ENCODE data around the gene ARID1B.

The ARID1B gene

DNA sequence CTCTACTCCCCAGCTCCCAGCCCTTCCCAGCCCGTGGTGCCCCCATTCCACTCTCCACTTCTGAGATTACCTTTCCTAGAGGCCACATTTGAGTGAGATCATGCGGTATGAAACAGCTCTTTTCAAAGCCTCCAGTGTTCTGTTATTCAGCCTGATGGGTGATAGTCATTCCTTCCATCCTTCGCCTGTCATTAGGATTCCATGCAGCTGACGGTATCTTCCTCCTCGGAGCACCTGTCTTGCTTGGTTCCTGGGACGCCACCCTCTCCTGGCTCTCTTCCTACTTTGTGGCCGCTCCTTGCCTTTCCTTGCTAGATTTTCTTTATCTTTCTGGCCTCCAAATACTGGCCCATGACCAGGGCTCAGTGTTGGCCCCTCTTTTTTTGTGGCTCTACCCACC lies 137.0 kb downstream of the ARID1B start:
- H3K4me3 ChIP-seq (ENCODE audit: control insufficient read depth in 1 of 7, extremely low read depth in 1 of 7, insufficient read depth in 4 of 7, low read depth in 2 of 7, low read length in 6 of 7), result no peak overlapping the region
- DNase-seq, result no peak
- POLR2A ChIA-PET, result no interaction called here
- H3K27me3 ChIP-seq (replicated peaks in 2 of 5; ENCODE audit: control insufficient read depth in 4 of 5, insufficient read depth in 5 of 5, low read length in 4 of 5), result no peaks in the 10 kb centered on the region
- peaks cover 0 to 12% (median 6%) of the 10 kb centered on the region in 4 experiments for H3K36me3 ChIP-seq (ENCODE audit: control insufficient read depth in 4 of 4, insufficient read depth in 4 of 4, low read length in 3 of 4)
- H3K9me3 ChIP-seq (ENCODE audit: control extremely low read depth in 1 of 5, control insufficient read depth in 4 of 5, insufficient read depth in 2 of 5, low read depth in 1 of 5, low read length in 4 of 5), result no peaks in the 10 kb centered on the region
- WGBS (ENCODE audit: insufficient coverage), result 97% methylated on average over 7 of the region's 7 CpGs
- CTCF ChIA-PET, result interaction anchor here (1.4 to 2.1 kb wide), 2 partner anchors 35 to 360 kb away, joined by 3 to 7 read pairs; no protein-coding TSS in a partner anchor
- no peak overlapping the region for H3K27ac ChIP-seq (ENCODE audit: insufficient read depth in 1 of 2, low read depth in 1 of 2, low read length in 2 of 2, poor library complexity in 1 of 2, severe bottlenecking in 2 of 2)
- peaks cover 5 to 25% (median 18%) of the 10 kb centered on the region in 4 experiments for H3K4me1 ChIP-seq (ENCODE audit: control extremely low read depth in 1 of 4, control insufficient read depth in 4 of 4, insufficient read depth in 4 of 4, low read length in 3 of 4)

DNA sequence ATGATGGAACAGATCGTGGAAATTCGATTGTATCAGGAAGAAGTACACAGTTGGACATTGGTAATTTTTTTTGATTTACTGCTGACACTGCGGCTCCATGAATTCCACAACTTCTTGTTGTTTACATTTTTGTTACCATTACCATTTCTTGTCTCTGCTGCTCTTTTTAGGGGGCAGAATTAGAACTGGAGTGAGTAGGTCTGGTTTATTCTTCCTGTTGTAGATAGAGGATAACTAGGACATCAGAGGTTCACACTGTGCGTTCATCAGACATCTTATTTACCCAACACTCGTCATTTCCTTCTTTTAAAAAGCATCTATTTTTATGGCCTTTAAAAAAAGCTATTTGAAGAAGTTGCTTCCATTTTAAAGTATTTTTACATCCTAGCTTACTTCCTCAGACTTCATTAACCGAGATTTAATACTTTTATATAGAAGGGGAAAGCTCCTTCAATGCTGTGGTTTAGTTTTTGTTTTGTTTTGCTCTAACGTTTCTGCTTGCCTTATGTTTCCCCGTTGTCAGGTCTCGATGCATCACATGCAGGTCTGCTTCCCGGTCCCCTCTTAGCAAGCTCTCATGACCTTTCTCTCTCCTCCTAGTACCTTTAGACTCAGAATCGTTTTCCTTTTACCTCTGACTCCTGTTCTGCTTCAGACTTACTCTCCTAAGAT lies 139.1 kb downstream of the ARID1B start:
- POLR2A ChIA-PET, result no interaction called here
- peaks cover 3 to 20% (median 14%) of the 10 kb centered on the region in 4 experiments for H3K4me1 ChIP-seq (ENCODE audit: control extremely low read depth in 1 of 4, control insufficient read depth in 4 of 4, insufficient read depth in 4 of 4, low read length in 3 of 4)
- CTCF ChIA-PET, result interaction anchor here (0.9 to 2.4 kb wide), 3 partner anchors 18 to 37 kb away, joined by 4 to 7 read pairs (median 6); no protein-coding TSS in a partner anchor
- 58% methylated on average over 7 of the region's 11 CpGs for WGBS (ENCODE audit: insufficient coverage)
- peaks cover 0 to 11% (median 7%) of the 10 kb centered on the region in 4 experiments for H3K36me3 ChIP-seq (ENCODE audit: control insufficient read depth in 4 of 4, insufficient read depth in 4 of 4, low read length in 3 of 4)
- no peak overlapping the region for H3K4me3 ChIP-seq (ENCODE audit: control insufficient read depth in 1 of 7, extremely low read depth in 1 of 7, insufficient read depth in 4 of 7, low read depth in 2 of 7, low read length in 6 of 7)
- H3K27ac ChIP-seq (ENCODE audit: insufficient read depth in 1 of 2, low read depth in 1 of 2, low read length in 2 of 2, poor library complexity in 1 of 2, severe bottlenecking in 2 of 2), result peak overlapping the region in 1 of 2 experiments; percentile 39
- no peaks in the 10 kb centered on the region for H3K27me3 ChIP-seq (replicated peaks in 2 of 5; ENCODE audit: control insufficient read depth in 4 of 5, insufficient read depth in 5 of 5, low read length in 4 of 5)
- no peaks in the 10 kb centered on the region for H3K9me3 ChIP-seq (ENCODE audit: control extremely low read depth in 1 of 5, control insufficient read depth in 4 of 5, insufficient read depth in 2 of 5, low read depth in 1 of 5, low read length in 4 of 5)
- DNase-seq, result peak; percentile 13 to 76 (median 70)

DNA sequence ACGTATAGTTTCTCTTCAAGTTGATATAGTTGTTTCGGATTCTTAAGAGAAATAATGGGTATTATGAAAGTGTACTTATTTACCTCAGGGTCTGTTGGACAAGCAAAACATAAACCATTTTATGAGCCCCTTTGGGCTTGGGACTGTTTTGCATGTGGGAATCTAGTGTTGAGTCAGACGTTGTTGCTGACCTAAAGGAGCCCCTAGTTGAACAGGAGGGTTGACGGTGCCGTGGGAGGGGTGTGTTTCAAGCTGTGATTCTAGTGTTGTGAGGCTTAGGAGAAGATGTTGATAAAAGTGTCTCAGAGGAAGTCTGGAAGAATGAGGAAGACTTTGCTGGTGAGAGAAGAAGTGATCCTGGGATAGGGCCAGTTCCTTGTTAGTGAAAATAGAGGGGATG lies 140.0 kb downstream of the ARID1B start:
- no peak overlapping the region for H3K27ac ChIP-seq (ENCODE audit: insufficient read depth in 1 of 2, low read depth in 1 of 2, low read length in 2 of 2, poor library complexity in 1 of 2, severe bottlenecking in 2 of 2)
- POLR2A ChIA-PET, result no interaction called here
- no peak overlapping the region for H3K4me3 ChIP-seq (ENCODE audit: control insufficient read depth in 1 of 7, extremely low read depth in 1 of 7, insufficient read depth in 4 of 7, low read depth in 2 of 7, low read length in 6 of 7)
- H3K36me3 ChIP-seq (ENCODE audit: control insufficient read depth in 4 of 4, insufficient read depth in 4 of 4, low read length in 3 of 4), result peaks cover 0 to 8% (median 7%) of the 10 kb centered on the region in 4 experiments
- CTCF ChIA-PET, result no interaction called here
- H3K9me3 ChIP-seq (ENCODE audit: control extremely low read depth in 1 of 5, control insufficient read depth in 4 of 5, insufficient read depth in 2 of 5, low read depth in 1 of 5, low read length in 4 of 5), result no peaks in the 10 kb centered on the region
- DNase-seq, result no peak
- H3K4me1 ChIP-seq (ENCODE audit: control extremely low read depth in 1 of 4, control insufficient read depth in 4 of 4, insufficient read depth in 4 of 4, low read length in 3 of 4), result peaks cover 3 to 16% (median 7%) of the 10 kb centered on the region in 4 experiments
- 98% methylated on average over 5 of the region's 5 CpGs for WGBS (ENCODE audit: insufficient coverage)
- no peaks in the 10 kb centered on the region for H3K27me3 ChIP-seq (replicated peaks in 2 of 5; ENCODE audit: control insufficient read depth in 4 of 5, insufficient read depth in 5 of 5, low read length in 4 of 5)

DNA sequence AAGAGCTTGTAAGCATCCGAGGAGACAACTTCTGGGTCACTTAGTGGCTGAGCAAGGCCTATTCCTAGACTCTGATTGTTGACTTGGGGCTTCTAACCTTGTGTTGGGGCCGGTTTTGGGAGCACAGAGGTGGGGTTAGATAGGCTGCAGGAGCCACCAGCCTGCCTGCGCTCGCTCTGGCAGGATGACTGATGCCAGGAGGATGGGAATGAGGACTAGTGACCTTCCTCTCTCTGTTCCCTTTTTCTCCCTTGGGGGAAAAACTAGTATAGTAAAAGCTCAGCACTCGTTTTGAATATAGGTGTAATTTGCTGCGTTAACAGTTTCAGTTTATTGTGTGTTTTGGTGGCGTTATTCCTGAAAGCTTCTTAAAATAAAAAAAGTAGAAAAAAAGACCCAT lies 141.5 kb downstream of the ARID1B start:
- no peak for DNase-seq
- Histone ChIP-seq H3K9me3 (ENCODE audit: control extremely low read depth in 1 of 5, control insufficient read depth in 4 of 5, insufficient read depth in 2 of 5, low read depth in 1 of 5, low read length in 4 of 5) (no peaks in the 10 kb centered on the region), H3K27ac (ENCODE audit: insufficient read depth in 1 of 2, low read depth in 1 of 2, low read length in 2 of 2, poor library complexity in 1 of 2, severe bottlenecking in 2 of 2) (no peak overlapping the region), H3K4me1 (ENCODE audit: control extremely low read depth in 1 of 4, control insufficient read depth in 4 of 4, insufficient read depth in 4 of 4, low read length in 3 of 4) (peaks cover 0 to 12% (median 0%) of the 10 kb centered on the region in 4 experiments), H3K4me3 (ENCODE audit: control insufficient read depth in 1 of 7, extremely low read depth in 1 of 7, insufficient read depth in 4 of 7, low read depth in 2 of 7, low read length in 6 of 7) (no peak overlapping the region), H3K27me3 (replicated peaks in 2 of 5; ENCODE audit: control insufficient read depth in 4 of 5, insufficient read depth in 5 of 5, low read length in 4 of 5) (no peaks in the 10 kb centered on the region), H3K36me3 (ENCODE audit: control insufficient read depth in 4 of 4, insufficient read depth in 4 of 4, low read length in 3 of 4) (peaks cover 0 to 8% (median 7%) of the 10 kb centered on the region in 4 experiments)
- CTCF ChIA-PET, result interaction anchor here (0.8 kb wide), 1 partner anchor 14 kb away, joined by 3 read pairs; no protein-coding TSS in a partner anchor
- WGBS (ENCODE audit: insufficient coverage), result 88% methylated on average over 7 of the region's 7 CpGs
- POLR2A ChIA-PET, result no interaction called here

DNA sequence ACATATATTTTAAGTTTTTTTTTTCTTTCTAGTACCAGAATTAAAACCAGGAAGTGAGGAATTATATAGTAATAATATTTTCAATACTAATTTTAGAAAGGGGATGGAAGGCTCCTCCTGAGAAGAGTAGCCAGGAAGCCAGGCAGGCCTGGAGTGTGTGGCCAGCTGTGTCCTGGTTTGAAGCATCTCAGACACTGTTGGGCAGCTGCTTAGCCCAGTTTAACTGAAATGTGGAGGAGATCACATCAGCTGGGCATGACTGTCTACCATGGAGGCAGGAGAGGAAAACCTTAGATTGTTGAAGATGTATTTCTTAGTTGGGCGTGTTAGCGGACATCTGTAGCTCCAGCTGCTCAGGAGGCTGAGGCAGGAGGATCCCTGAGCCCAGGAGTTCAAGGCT lies 142.2 kb downstream of the ARID1B start:
- no peaks in the 10 kb centered on the region for H3K27me3 ChIP-seq (replicated peaks in 2 of 5; ENCODE audit: control insufficient read depth in 4 of 5, insufficient read depth in 5 of 5, low read length in 4 of 5)
- no peak overlapping the region for H3K27ac ChIP-seq (ENCODE audit: insufficient read depth in 1 of 2, low read depth in 1 of 2, low read length in 2 of 2, poor library complexity in 1 of 2, severe bottlenecking in 2 of 2)
- peaks cover 0 to 12% (median 0%) of the 10 kb centered on the region in 4 experiments for H3K4me1 ChIP-seq (ENCODE audit: control extremely low read depth in 1 of 4, control insufficient read depth in 4 of 4, insufficient read depth in 4 of 4, low read length in 3 of 4)
- CTCF ChIA-PET, result interaction anchor here (0.8 to 1.5 kb wide), 4 partner anchors 8 to 25 kb away, joined by 3 to 5 read pairs (median 3); no protein-coding TSS in a partner anchor
- WGBS (ENCODE audit: insufficient coverage), result 94% methylated on average over 2 of the region's 2 CpGs
- DNase-seq, result no peak
- POLR2A ChIA-PET, result no interaction called here
- H3K36me3 ChIP-seq (ENCODE audit: control insufficient read depth in 4 of 4, insufficient read depth in 4 of 4, low read length in 3 of 4), result peaks cover 0 to 8% (median 3%) of the 10 kb centered on the region in 4 experiments
- no peaks in the 10 kb centered on the region for H3K9me3 ChIP-seq (ENCODE audit: control extremely low read depth in 1 of 5, control insufficient read depth in 4 of 5, insufficient read depth in 2 of 5, low read depth in 1 of 5, low read length in 4 of 5)
- no peak overlapping the region for H3K4me3 ChIP-seq (ENCODE audit: control insufficient read depth in 1 of 7, extremely low read depth in 1 of 7, insufficient read depth in 4 of 7, low read depth in 2 of 7, low read length in 6 of 7)

DNA sequence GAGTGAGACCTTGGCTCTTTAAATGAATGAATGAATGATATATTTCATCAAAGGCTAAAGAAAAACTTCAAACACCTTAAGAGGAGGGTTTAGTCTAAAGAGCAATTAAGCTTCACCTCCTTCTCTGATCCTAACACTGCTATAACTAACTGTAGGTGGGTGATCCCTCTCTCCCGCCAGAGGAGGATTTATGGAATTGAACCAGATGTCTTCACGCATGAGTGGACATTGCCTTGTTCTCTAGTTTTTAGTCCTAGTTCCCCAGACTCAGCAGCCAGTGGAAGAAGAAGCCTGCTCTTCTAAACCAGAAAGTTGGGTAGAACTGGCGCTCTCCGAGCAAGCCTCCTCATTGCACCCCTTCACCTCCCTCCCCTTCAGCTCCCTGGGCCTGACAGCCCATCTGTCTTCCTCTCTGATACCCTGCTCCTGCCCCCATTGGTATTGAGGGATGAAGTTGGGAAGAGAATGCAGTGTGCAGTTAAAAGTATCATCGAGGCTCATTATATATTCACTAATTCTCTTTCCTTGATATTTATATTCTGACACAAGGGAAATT lies 142.7 kb downstream of the ARID1B start:
- no peaks in the 10 kb centered on the region for H3K9me3 ChIP-seq (ENCODE audit: control extremely low read depth in 1 of 5, control insufficient read depth in 4 of 5, insufficient read depth in 2 of 5, low read depth in 1 of 5, low read length in 4 of 5)
- no peak for DNase-seq
- H3K4me1 ChIP-seq (ENCODE audit: control extremely low read depth in 1 of 4, control insufficient read depth in 4 of 4, insufficient read depth in 4 of 4, low read length in 3 of 4), result peaks cover 0 to 12% (median 0%) of the 10 kb centered on the region in 4 experiments
- 100% methylated on average over 4 of the region's 5 CpGs for WGBS (ENCODE audit: insufficient coverage)
- no peak overlapping the region for H3K27ac ChIP-seq (ENCODE audit: insufficient read depth in 1 of 2, low read depth in 1 of 2, low read length in 2 of 2, poor library complexity in 1 of 2, severe bottlenecking in 2 of 2)
- CTCF ChIA-PET, result interaction anchor here (0.8 to 1.5 kb wide), 6 partner anchors 9 to 25 kb away, joined by 3 to 5 read pairs (median 4); no protein-coding TSS in a partner anchor
- no peaks in the 10 kb centered on the region for H3K27me3 ChIP-seq (replicated peaks in 2 of 5; ENCODE audit: control insufficient read depth in 4 of 5, insufficient read depth in 5 of 5, low read length in 4 of 5)
- peaks cover 0 to 8% (median 2%) of the 10 kb centered on the region in 4 experiments for H3K36me3 ChIP-seq (ENCODE audit: control insufficient read depth in 4 of 4, insufficient read depth in 4 of 4, low read length in 3 of 4)
- H3K4me3 ChIP-seq (ENCODE audit: control insufficient read depth in 1 of 7, extremely low read depth in 1 of 7, insufficient read depth in 4 of 7, low read depth in 2 of 7, low read length in 6 of 7), result no peak overlapping the region
- POLR2A ChIA-PET, result interaction anchor here (0.6 kb wide), 1 partner anchor 12 kb away, joined by 3 read pairs; no protein-coding TSS in a partner anchor

DNA sequence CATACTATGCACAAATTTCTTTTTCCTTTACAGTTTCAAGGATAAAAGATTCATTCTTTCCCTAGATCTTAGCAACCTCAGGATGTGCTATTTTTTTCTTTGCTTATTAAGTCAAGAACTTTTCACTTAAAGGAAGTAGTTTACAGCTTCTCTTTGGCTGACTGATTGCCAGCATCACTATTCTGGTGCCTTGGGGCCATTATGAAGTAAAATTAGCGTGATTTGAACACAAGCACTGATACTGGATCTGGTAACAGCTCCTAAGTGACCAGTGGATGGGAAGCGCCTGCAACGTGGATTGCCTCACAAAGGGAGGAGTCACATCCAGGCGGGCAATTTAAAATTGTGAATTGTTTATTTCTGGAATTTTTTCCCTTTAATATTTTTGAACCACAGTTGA lies 147.1 kb downstream of the ARID1B start:
- ChIA-PET POLR2A (no interaction called here), CTCF (interaction anchor here (0.9 to 1.4 kb wide), 5 partner anchors 9 to 14 kb away, joined by 3 to 4 read pairs (median 3); no protein-coding TSS in a partner anchor)
- H3K4me3 ChIP-seq (ENCODE audit: control insufficient read depth in 1 of 7, extremely low read depth in 1 of 7, insufficient read depth in 4 of 7, low read depth in 2 of 7, low read length in 6 of 7), result no peak overlapping the region
- H3K27ac ChIP-seq (ENCODE audit: insufficient read depth in 1 of 2, low read depth in 1 of 2, low read length in 2 of 2, poor library complexity in 1 of 2, severe bottlenecking in 2 of 2), result no peak overlapping the region
- peaks cover 0 to 8% (median 4%) of the 10 kb centered on the region in 4 experiments for H3K36me3 ChIP-seq (ENCODE audit: control insufficient read depth in 4 of 4, insufficient read depth in 4 of 4, low read length in 3 of 4)
- H3K9me3 ChIP-seq (ENCODE audit: control extremely low read depth in 1 of 5, control insufficient read depth in 4 of 5, insufficient read depth in 2 of 5, low read depth in 1 of 5, low read length in 4 of 5), result no peaks in the 10 kb centered on the region
- WGBS (ENCODE audit: insufficient coverage), result 92% methylated on average over 2 of the region's 4 CpGs
- peaks cover 0 to 5% (median 0%) of the 10 kb centered on the region in 4 experiments for H3K4me1 ChIP-seq (ENCODE audit: control extremely low read depth in 1 of 4, control insufficient read depth in 4 of 4, insufficient read depth in 4 of 4, low read length in 3 of 4)
- no peak for DNase-seq
- H3K27me3 ChIP-seq (replicated peaks in 2 of 5; ENCODE audit: control insufficient read depth in 4 of 5, insufficient read depth in 5 of 5, low read length in 4 of 5), result no peaks in the 10 kb centered on the region
